Epithelial cell of esophagus (primary cell): ENCODE results near the gene SNX30.

Experiments used
- DNase-seq: peaks from one replicate; pipeline ENCODE4 v3.0.0; 2010; ENCODE audit warnings: low read depth
- H3K4me3 ChIP-seq: 2 replicates; pipeline ENCODE4 v1.5.1; 2011; ENCODE audit warnings: mild to moderate bottlenecking, low read length, control low read depth
- CTCF ChIP-seq: IDR thresholded peaks from 2 replicates; pipeline ENCODE4 v1.5.1; 2011; ENCODE audit warnings: low read depth, mild to moderate bottlenecking, low read length, control low read depth, inconsistent platforms; ENCODE audit not compliant: insufficient read depth; ENCODE audit errors: missing control alignments

The SNX30 gene

DNA sequence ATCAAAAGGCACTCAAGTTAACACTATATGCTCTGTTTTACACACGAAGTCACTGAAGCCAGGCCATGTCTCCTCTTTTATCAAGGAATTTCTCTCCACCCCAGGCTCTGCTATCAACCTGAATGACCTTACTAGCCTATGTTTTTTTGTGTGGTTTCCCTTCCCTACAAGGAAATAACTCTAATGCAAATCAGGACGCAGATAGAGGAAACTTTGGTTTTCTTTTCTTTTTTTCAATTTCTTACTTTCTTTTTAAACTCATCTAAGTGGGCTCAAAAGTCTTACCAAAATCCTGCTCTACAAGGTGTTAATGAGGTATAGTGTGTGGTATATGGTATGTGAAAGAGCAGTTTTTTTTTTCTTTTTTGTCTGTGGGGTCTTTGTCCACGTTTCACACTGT, 145.6 kb downstream of the SNX30 start:
- no peak overlapping the region for H3K4me3 ChIP-seq
- no peak for DNase-seq
- TF ChIP-seq CTCF: no peak

GRCh38 chr9:112898872-112899311, 148.3 kb downstream of the SNX30 start:
- no peak for DNase-seq
- no peak overlapping the region for H3K4me3 ChIP-seq
- TF ChIP-seq CTCF: no peak

DNA sequence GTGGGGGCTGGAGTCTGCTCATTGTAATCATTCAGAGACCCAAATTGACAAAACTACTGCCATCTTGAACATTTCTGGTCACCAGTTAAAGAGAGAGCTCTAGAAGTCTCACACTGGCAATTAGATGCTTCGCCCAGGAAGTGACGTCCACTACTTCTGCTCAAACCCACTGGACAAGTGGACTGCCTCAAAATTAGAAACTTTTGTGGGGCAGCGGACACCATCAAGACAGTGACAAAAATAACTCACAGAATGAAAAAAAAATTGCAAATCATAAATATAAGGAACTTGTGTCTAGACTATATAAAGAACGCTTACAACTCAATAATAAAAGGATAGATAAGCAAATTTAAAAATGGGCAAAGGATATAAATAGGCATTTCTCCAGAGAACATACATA, 149.9 kb downstream of the SNX30 start:
- no peak for TF ChIP-seq CTCF
- DNase-seq: no peak
- no peak overlapping the region for H3K4me3 ChIP-seq

DNA sequence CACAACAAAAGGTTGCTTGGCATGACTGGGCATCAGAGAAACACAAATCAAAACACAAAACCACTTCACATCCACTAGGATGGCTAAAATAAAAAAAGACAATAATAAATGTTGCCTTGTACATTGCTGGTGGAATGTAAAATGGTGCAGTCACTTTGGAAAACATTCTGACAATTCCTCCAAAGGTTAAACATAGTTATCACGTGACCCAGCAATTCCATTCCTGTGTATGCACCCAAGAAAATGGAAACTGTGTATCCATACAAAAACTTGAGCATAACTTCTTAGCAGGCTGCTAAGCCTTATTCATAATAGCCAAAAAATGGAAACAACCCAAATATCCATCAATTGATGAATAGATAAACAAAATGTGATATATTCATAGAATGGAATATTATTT, 150.3 kb downstream of the SNX30 start:
- no peak overlapping the region for H3K4me3 ChIP-seq
- no peak for TF ChIP-seq CTCF
- no peak for DNase-seq

DNA sequence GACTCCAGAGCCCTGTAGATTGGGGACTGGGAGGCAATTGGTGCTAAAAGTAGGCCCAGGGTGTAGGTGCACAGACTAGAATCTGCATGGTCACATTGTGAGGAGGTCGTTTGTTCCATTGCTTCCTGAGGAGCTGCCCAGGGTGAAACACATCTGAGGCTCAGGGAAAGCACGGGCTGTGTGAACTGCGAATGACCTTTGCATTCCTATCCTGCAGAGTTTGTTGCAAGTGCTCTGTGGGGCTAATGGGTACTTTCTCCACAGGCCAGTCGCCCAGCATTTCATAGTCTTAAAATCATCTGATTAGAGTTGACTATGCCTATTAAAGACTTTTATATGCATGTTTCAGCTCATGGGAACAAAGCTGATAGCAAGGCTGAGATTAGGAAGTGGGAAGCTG, 154.5 kb downstream of the SNX30 start:
- H3K4me3 ChIP-seq: no peak overlapping the region
- no peak for DNase-seq
- no peak for TF ChIP-seq CTCF

- no peak for TF ChIP-seq CTCF
- H3K4me3 ChIP-seq: no peak overlapping the region
- no peak for DNase-seq
Measured at GRCh38 chr9:112911736-112912135, 161.2 kb downstream of the SNX30 start.

DNA sequence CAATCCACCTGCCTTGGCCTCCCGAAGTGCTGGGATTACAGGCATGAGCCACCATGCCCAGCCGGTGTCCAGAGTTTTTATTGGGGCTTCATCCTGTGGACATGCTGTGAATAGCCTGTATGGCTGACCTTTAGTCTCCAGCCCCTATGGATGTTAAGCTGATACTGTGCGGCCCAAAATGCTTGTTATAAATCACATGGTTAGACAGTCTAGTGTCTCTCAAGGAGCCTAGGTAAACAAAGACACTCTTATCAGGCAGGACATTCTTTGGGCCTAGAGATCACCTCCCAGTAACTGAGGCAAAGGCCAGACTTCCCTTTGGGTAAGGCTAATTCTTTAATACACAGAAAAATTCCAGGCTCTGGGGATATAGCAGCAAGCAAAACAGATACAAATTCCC, 162.1 kb downstream of the SNX30 start:
- no peak overlapping the region for H3K4me3 ChIP-seq
- TF ChIP-seq CTCF: no peak
- DNase-seq: no peak
